GM12878 (cell line): Measurements from ENCODE around the gene HSCB. TPM values are rescaled to one million over a fixed set of nuclear protein-coding genes. Genes with fewer than 3 reads are reported as not detected.

Experiments used
- ASH2L ChIP-seq: fragments of 300-600, 200-600 bp; sonication (generic); IDR thresholded peaks from 2 replicates; pipeline ENCODE4 v1.6.1; 2017; ENCODE audit warnings: low read depth, mild to moderate bottlenecking, borderline replicate concordance
- BCL3 ChIP-seq: IDR thresholded peaks from 2 replicates; pipeline ENCODE4 v1.6.1; 2011; ENCODE audit warnings: borderline replicate concordance, low read depth, mild to moderate bottlenecking, moderate library complexity, low read length; ENCODE audit not compliant: insufficient read depth, poor library complexity, severe bottlenecking
- BRCA1 ChIP-seq: IDR thresholded peaks from 2 replicates; pipeline ENCODE4 v1.6.1; 2011; ENCODE audit warnings: low read depth, low read length, improper control_type of control experiment
- CREB1 ChIP-seq: IDR thresholded peaks from 2 replicates; pipeline ENCODE4 v1.6.1; 2012; ENCODE audit warnings: low read depth, mild to moderate bottlenecking, inconsistent platforms
- CREM ChIP-seq: IDR thresholded peaks from 2 replicates; pipeline ENCODE4 v1.6.1; 2014; ENCODE audit warnings: antibody characterized with exemption, low read depth
- EP300 ChIP-seq, 2 experiments: fragments of 150-350 bp in 1 of 2; IDR thresholded peaks; 2 replicates each; pipeline ENCODE4 v1.6.1; 2011 to 2012; ENCODE audit warnings: low read depth in 2 of 2, low read length in 2 of 2, borderline replicate concordance in 1 of 2, improper control_type of control experiment in 1 of 2, inconsistent platforms in 1 of 2; ENCODE audit not compliant: control insufficient read depth in 1 of 2
- ETV6 ChIP-seq, 2 experiments: fragments of 450-650 bp in 1 of 2; IDR thresholded peaks in 1 of 2; conservative IDR thresholded peaks in 1 of 2; 2 replicates each; pipeline ENCODE4 v1.6.1; 2014; ENCODE audit warnings: antibody characterized with exemption in 1 of 2, borderline replicate concordance in 1 of 2, low read depth in 1 of 2, mild to moderate bottlenecking in 1 of 2, moderate library complexity in 1 of 2
- GABPA ChIP-seq: IDR thresholded peaks from 2 replicates; pipeline ENCODE4 v1.6.1; 2014; ENCODE audit warnings: antibody characterized with exemption, low read depth, mild to moderate bottlenecking, inconsistent platforms
- HDAC2 ChIP-seq: fragments of 200-600 bp; sonication (generic); IDR thresholded peaks from 2 replicates; pipeline ENCODE4 v1.6.1; 2017
- JUNB ChIP-seq: IDR thresholded peaks from 2 replicates; pipeline ENCODE4 v1.6.1; 2016; ENCODE audit warnings: antibody characterized with exemption, mild to moderate bottlenecking
- MEF2A ChIP-seq: IDR thresholded peaks from 2 replicates; pipeline ENCODE4 v1.6.1; 2011; ENCODE audit warnings: low read depth, mild to moderate bottlenecking, low read length, moderate library complexity; ENCODE audit not compliant: insufficient read depth
- MLLT1 ChIP-seq: fragments of 450-650 bp; IDR thresholded peaks from 2 replicates; pipeline ENCODE4 v1.6.1; 2016; ENCODE audit warnings: mild to moderate bottlenecking
- MTA2 ChIP-seq: fragments of 450-650 bp; IDR thresholded peaks from 2 replicates; pipeline ENCODE4 v1.6.1; 2016; ENCODE audit warnings: low read depth, mild to moderate bottlenecking, moderate library complexity
- RCOR1 ChIP-seq: conservative IDR thresholded peaks from 2 replicates; pipeline ENCODE4 v1.6.1; 2012; ENCODE audit warnings: low read depth, low read length, improper control_type of control experiment
- RELB ChIP-seq: fragments of 450-650 bp; IDR thresholded peaks from 2 replicates; pipeline ENCODE4 v1.6.1; 2017; ENCODE audit warnings: low read depth, mild to moderate bottlenecking, moderate library complexity
- SPI1 ChIP-seq: IDR thresholded peaks from 2 replicates; pipeline ENCODE4 v1.6.1; 2011; ENCODE audit warnings: low read depth, mild to moderate bottlenecking, low read length, moderate library complexity, borderline replicate concordance; ENCODE audit not compliant: insufficient read depth
- YBX1 ChIP-seq: fragments of 450-650 bp; IDR thresholded peaks from 2 replicates; pipeline ENCODE4 v1.6.1; 2016; ENCODE audit warnings: antibody characterized with exemption
- ZBED1 ChIP-seq: IDR thresholded peaks from 2 replicates; pipeline ENCODE4 v1.6.1; 2016; ENCODE audit warnings: borderline replicate concordance
- ZNF207 ChIP-seq: fragments of 450-650 bp; IDR thresholded peaks from 2 replicates; pipeline ENCODE4 v1.6.1; 2014; ENCODE audit warnings: antibody characterized with exemption, mild to moderate bottlenecking, borderline replicate concordance
- ZNF622 ChIP-seq: fragments of 450-650 bp; IDR thresholded peaks from 2 replicates; pipeline ENCODE4 v1.6.1; 2017; ENCODE audit warnings: mild to moderate bottlenecking, inconsistent platforms
- polyA plus RNA-seq, 11 experiments: library from polyadenylated mRNA; depleted of rRNA in 4 of 11; unstranded in 6 of 11; stranded (reverse) in 5 of 11; fragments of >200 nt; fragmentation: Nextera tagmentation in 4 of 11; fragmentation: Illumina TruSeq in 1 of 11; extraction: Ambion mirVana in 4 of 11; extraction: Trizol in 1 of 11; gene quantifications; 1 replicate in 1 of 11; 2 replicates in 10 of 11; pipeline versions ENCODE4 v1.2.1 to v1.2.3, GENCODE V29; 2011 to 2016; ENCODE audit warnings: inconsistent platforms in 2 of 11, missing spikeins in 2 of 11, low read depth in 1 of 11
- total RNA-seq, 4 experiments: library from RNA; depleted of rRNA in 3 of 4; stranded (reverse); fragments of >200 nt in 3 of 4; fragmentation: Illumina TruSeq in 1 of 4; extraction: Trizol in 1 of 4; gene quantifications; 2 replicates each; pipeline versions ENCODE4 v1.2.1 to v1.2.3, GENCODE V29; 2013 to 2021
- TF ChIP-seq, protein P1 (sequence below): fragments of 450-650 bp; IDR thresholded peaks from 2 replicates; pipeline ENCODE4 v1.6.1; 2017; ENCODE audit warnings: borderline replicate concordance
- TF ChIP-seq, protein P2 (sequence below): IDR thresholded peaks from 2 replicates; pipeline ENCODE4 v1.6.1; 2012; ENCODE audit warnings: mild to moderate bottlenecking, low read depth, low read length

The HSCB gene
- total and polyA plus RNA-seq, 10 of the 15 experiments (the other 5 are each of a cell fraction or from before 2014, with no cell fraction given): 10.6 to 28.4 (median 20.8) TPM

DNA sequence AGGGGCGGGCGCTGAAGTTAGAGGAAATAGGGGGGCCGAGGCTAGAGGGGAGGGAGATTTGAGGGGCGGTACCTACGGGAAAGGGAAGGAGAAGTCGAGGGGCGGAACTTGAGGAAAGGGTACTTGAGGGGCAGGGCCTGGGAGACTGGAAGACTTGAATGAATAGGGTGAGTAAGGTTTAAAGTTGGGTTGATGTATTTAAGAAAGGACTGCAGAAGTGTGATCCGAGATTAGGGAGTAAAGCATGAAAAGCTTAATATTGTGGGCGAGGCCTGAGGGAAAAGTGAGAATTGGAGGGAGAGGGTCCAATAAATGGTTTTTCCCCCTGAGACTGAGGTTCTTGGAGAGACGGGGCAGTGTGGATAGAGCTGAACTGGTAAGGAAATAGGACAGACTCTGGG is 723 bp downstream of the HSCB start (continued):
- TF ChIP-seq, protein P1, sequence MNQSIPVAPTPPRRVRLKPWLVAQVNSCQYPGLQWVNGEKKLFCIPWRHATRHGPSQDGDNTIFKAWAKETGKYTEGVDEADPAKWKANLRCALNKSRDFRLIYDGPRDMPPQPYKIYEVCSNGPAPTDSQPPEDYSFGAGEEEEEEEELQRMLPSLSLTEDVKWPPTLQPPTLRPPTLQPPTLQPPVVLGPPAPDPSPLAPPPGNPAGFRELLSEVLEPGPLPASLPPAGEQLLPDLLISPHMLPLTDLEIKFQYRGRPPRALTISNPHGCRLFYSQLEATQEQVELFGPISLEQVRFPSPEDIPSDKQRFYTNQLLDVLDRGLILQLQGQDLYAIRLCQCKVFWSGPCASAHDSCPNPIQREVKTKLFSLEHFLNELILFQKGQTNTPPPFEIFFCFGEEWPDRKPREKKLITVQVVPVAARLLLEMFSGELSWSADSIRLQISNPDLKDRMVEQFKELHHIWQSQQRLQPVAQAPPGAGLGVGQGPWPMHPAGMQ: no peak
- no peak for TF ChIP-seq BRCA1
- no peak; the same call in 1 of the 2 replicates for TF ChIP-seq SPI1
- TF ChIP-seq BCL3: no peak
- TF ChIP-seq HDAC2: no peak
- no peak for TF ChIP-seq EP300 (IDR thresholded peaks at IDR 0.05; ENCODE audit: borderline replicate concordance in 1 of 2, control insufficient read depth in 1 of 2, low read depth in 2 of 2, low read length in 2 of 2)
- TF ChIP-seq GABPA: peak; percentile 64; the same call in 1 of the 2 replicates
- TF ChIP-seq ETV6 (conservative IDR thresholded peaks at IDR 0.05 in 1 of 2, IDR thresholded peaks at IDR 0.05 in 1 of 2; ENCODE audit: borderline replicate concordance in 1 of 2, low read depth in 1 of 2): no peak
- TF ChIP-seq ZNF207: no peak
- TF ChIP-seq CREM: no peak
- no peak for TF ChIP-seq ZBED1
- TF ChIP-seq MLLT1: no peak
- TF ChIP-seq MEF2A: no peak
- no peak for TF ChIP-seq ASH2L
- no peak for TF ChIP-seq CREB1
- TF ChIP-seq YBX1: no peak
- TF ChIP-seq ZNF622: no peak
- no peak for TF ChIP-seq JUNB
- TF ChIP-seq, protein P2, sequence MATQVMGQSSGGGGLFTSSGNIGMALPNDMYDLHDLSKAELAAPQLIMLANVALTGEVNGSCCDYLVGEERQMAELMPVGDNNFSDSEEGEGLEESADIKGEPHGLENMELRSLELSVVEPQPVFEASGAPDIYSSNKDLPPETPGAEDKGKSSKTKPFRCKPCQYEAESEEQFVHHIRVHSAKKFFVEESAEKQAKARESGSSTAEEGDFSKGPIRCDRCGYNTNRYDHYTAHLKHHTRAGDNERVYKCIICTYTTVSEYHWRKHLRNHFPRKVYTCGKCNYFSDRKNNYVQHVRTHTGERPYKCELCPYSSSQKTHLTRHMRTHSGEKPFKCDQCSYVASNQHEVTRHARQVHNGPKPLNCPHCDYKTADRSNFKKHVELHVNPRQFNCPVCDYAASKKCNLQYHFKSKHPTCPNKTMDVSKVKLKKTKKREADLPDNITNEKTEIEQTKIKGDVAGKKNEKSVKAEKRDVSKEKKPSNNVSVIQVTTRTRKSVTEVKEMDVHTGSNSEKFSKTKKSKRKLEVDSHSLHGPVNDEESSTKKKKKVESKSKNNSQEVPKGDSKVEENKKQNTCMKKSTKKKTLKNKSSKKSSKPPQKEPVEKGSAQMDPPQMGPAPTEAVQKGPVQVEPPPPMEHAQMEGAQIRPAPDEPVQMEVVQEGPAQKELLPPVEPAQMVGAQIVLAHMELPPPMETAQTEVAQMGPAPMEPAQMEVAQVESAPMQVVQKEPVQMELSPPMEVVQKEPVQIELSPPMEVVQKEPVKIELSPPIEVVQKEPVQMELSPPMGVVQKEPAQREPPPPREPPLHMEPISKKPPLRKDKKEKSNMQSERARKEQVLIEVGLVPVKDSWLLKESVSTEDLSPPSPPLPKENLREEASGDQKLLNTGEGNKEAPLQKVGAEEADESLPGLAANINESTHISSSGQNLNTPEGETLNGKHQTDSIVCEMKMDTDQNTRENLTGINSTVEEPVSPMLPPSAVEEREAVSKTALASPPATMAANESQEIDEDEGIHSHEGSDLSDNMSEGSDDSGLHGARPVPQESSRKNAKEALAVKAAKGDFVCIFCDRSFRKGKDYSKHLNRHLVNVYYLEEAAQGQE: no peak
- TF ChIP-seq RCOR1: no peak
- 0 out of 2 replicates have a peak, but pooled peaks have one; percentile 44 for TF ChIP-seq RELB
- peak; percentile 30; the same call in 1 of the 2 replicates for TF ChIP-seq MTA2
